Neuronal stem cell (in vitro differentiated cells): ENCODE measurements around the gene LOXL4.

ENCODE experiments used
- DNase-seq: peaks from one replicate; pipeline ENCODE4 v3.0.0-alpha.2; 2013; ENCODE audit warnings: low spot score
- H2AFZ ChIP-seq: one replicate; pipeline ENCODE4 v1.6.1; 2013; ENCODE audit warnings: mild to moderate bottlenecking, low read length, inconsistent platforms
- H2AK5ac ChIP-seq: 2 replicates; pipeline ENCODE4 v1.6.1; 2013; ENCODE audit warnings: low read depth, mild to moderate bottlenecking, inconsistent platforms, low read length, moderate library complexity, mixed read lengths
- H2BK120ac ChIP-seq: 2 replicates; pipeline ENCODE4 v1.6.1; 2013; ENCODE audit warnings: low read depth, mild to moderate bottlenecking, inconsistent platforms, low read length, moderate library complexity, mixed read lengths
- H2BK12ac ChIP-seq: one replicate; pipeline ENCODE4 v1.6.1; 2013; ENCODE audit warnings: low read length, inconsistent platforms
- H2BK15ac ChIP-seq: 2 replicates; pipeline ENCODE4 v1.6.1; 2013; ENCODE audit warnings: mild to moderate bottlenecking, low read length, inconsistent platforms, mixed read lengths
- H2BK5ac ChIP-seq: one replicate; pipeline ENCODE4 v1.6.1; 2013; ENCODE audit warnings: inconsistent platforms, mild to moderate bottlenecking, low read length, moderate library complexity
- H3K14ac ChIP-seq: one replicate; pipeline ENCODE4 v1.6.1; 2013; ENCODE audit warnings: low read length, inconsistent platforms
- H3K18ac ChIP-seq: 2 replicates; pipeline ENCODE4 v1.6.1; 2013; ENCODE audit warnings: low read length, inconsistent platforms
- H3K23ac ChIP-seq: 2 replicates; pipeline ENCODE4 v1.6.1; 2013; ENCODE audit warnings: low read depth, mild to moderate bottlenecking, mixed read lengths, low read length, inconsistent platforms; ENCODE audit not compliant: poor library complexity
- H3K27ac ChIP-seq: replicated peaks from 3 replicates; pipeline ENCODE4 v1.5.1; 2013; ENCODE audit warnings: low read length, inconsistent platforms
- H3K27me3 ChIP-seq, 3 experiments: 2 replicates each; pipeline ENCODE4 v1.6.1; 2013; ENCODE audit warnings: low read length in 3 of 3, mild to moderate bottlenecking in 2 of 3, inconsistent platforms in 1 of 3, low read depth in 1 of 3, mixed read lengths in 1 of 3, moderate library complexity in 1 of 3; ENCODE audit not compliant: control insufficient read depth in 3 of 3, insufficient read depth in 3 of 3
- H3K36me3 ChIP-seq, 2 donors: replicated peaks in 1 of 2; 2 replicates each; pipeline ENCODE4 v1.6.1; 2013; ENCODE audit warnings: low read length in 2 of 2; ENCODE audit not compliant: control insufficient read depth in 2 of 2, insufficient read depth in 2 of 2
- H3K4ac ChIP-seq: 2 replicates; pipeline ENCODE4 v1.6.1; 2013; ENCODE audit warnings: inconsistent platforms, mild to moderate bottlenecking, low read length, moderate library complexity
- H3K4me1 ChIP-seq, 2 donors: 1 replicate in 1 of 2; 2 replicates in 1 of 2; pipeline ENCODE4 v1.6.1; 2013; ENCODE audit warnings: low read length in 2 of 2, low read depth in 1 of 2; ENCODE audit not compliant: control insufficient read depth in 2 of 2, insufficient read depth in 1 of 2
- H3K4me2 ChIP-seq: one replicate; pipeline ENCODE4 v1.6.1; 2013; ENCODE audit warnings: mild to moderate bottlenecking, low read length, inconsistent platforms; ENCODE audit not compliant: insufficient read depth, poor library complexity, severe bottlenecking
- H3K4me3 ChIP-seq, 2 donors: 2 replicates each; pipeline ENCODE4 v1.5.1; 2013; ENCODE audit warnings: low read length in 2 of 2, mild to moderate bottlenecking in 2 of 2, inconsistent platforms in 1 of 2, moderate library complexity in 1 of 2
- H3K79me1 ChIP-seq: one replicate; pipeline ENCODE4 v1.6.1; 2013; ENCODE audit warnings: low read depth, mild to moderate bottlenecking, inconsistent platforms, low read length, moderate library complexity
- H3K9ac ChIP-seq: one replicate; pipeline ENCODE4 v1.6.1; 2013; ENCODE audit warnings: mild to moderate bottlenecking, low read depth, low read length, inconsistent platforms; ENCODE audit not compliant: poor library complexity
- H3K9me3 ChIP-seq, 2 donors: replicated peaks in 1 of 2; 2 replicates each; pipeline versions ENCODE3 to v1.6.1; 2013; ENCODE audit warnings: low read length in 2 of 2, mild to moderate bottlenecking in 2 of 2, inconsistent platforms in 1 of 2, low read depth in 1 of 2, mixed read lengths in 1 of 2, moderate library complexity in 1 of 2; ENCODE audit not compliant: control insufficient read depth in 2 of 2, insufficient read depth in 1 of 2
- H4K8ac ChIP-seq: one replicate; pipeline ENCODE4 v1.6.1; 2013; ENCODE audit warnings: low read depth, mild to moderate bottlenecking, inconsistent platforms, low read length, moderate library complexity
- H4K91ac ChIP-seq: one replicate; pipeline ENCODE4 v1.6.1; 2013; ENCODE audit warnings: low read length, low read depth, mild to moderate bottlenecking, inconsistent platforms; ENCODE audit not compliant: poor library complexity
- WGBS, 2 donors: extraction: QIAGEN DNeasy Blood & Tissue Kit; methylation state at CpG; one replicate each; pipeline ENCODE4 v1.1.7; 2013; ENCODE audit warnings: missing lambda C conversion rate in 2 of 2, mixed read lengths in 1 of 2; ENCODE audit not compliant: insufficient read length in 2 of 2, insufficient replicate concordance in 1 of 2; ENCODE audit errors: extremely low coverage in 2 of 2; 5-methylcytosine and 5-hydroxymethylcytosine counted together

Gene LOXL4

DNA sequence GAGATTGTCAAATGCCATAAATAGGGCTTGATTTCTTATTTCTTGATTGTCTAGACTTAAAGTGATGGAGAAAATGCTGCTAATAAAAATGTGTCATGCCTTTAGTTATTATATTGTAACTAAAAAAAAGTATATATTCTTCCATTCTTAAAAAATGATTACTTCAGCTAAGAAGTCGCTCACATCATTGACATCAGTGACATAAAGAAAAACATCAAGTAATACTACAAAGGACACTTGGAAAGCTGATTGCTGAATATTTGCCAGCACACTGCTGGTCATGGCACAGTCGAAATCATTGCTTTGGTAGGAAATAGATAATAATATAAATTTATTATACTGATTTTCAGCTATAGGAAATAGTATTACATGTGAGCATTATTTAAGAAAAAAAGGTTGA lies 62.6 kb downstream of the LOXL4 start:
- H2BK120ac ChIP-seq, result no peak overlapping the region
- H3K9me3 ChIP-seq, result no peaks in the 10 kb centered on the region
- H3K23ac ChIP-seq, result no peak overlapping the region
- H3K4ac ChIP-seq, result no peak overlapping the region
- no CpG with 5 or more reads among the region's 2 CpGs for WGBS, 2 donors
- no peak overlapping the region for H3K4me2 ChIP-seq
- H3K4me3 ChIP-seq, result no peak overlapping the region
- no peak overlapping the region for H4K8ac ChIP-seq
- no peak overlapping the region for H2BK12ac ChIP-seq
- no peak overlapping the region for H2BK5ac ChIP-seq
- no peak overlapping the region for H3K9ac ChIP-seq
- H3K27me3 ChIP-seq, result no peaks in the 10 kb centered on the region
- H3K4me1 ChIP-seq, result no peaks in the 10 kb centered on the region
- no peak overlapping the region for H3K27ac ChIP-seq
- no peaks in the 10 kb centered on the region for H3K79me1 ChIP-seq
- peaks cover 4 to 27% of the 10 kb centered on the region in 2 donors for H3K36me3 ChIP-seq
- H3K18ac ChIP-seq, result no peak overlapping the region
- no peak overlapping the region for H4K91ac ChIP-seq
- no peak overlapping the region for H2AK5ac ChIP-seq
- H2BK15ac ChIP-seq, result no peak overlapping the region
- DNase-seq, result no peak
- H2AFZ ChIP-seq, result no peak overlapping the region
- H3K14ac ChIP-seq, result no peak overlapping the region

DNA sequence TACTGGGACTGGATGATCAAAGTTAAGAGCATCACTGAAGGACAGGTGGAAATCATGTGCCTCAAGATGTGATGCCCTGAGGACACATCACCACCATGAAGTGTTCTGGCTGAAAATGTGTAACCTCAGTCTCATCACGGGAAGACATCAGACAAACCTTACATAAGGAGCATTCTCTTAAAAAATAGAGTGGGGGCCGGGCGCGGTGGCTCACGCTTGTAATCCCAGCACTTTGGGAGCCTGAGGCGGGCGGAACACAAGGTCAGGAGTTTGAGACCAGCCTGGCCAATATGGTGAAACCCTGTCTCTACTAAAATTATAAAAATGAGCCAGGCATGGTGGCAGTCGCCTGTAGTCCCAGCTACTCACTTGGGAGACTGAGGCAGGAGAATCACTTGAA lies 65.6 kb downstream of the LOXL4 start:
- no peaks in the 10 kb centered on the region for H3K79me1 ChIP-seq
- WGBS, 2 donors, result no CpG with 5 or more reads among the region's 8 CpGs
- H2AFZ ChIP-seq, result no peak overlapping the region
- H3K27ac ChIP-seq, result no peak overlapping the region
- no peak overlapping the region for H2BK15ac ChIP-seq
- no peak overlapping the region for H4K8ac ChIP-seq
- no peak overlapping the region for H3K14ac ChIP-seq
- no peak overlapping the region for H3K23ac ChIP-seq
- no peak overlapping the region for H3K18ac ChIP-seq
- no peaks in the 10 kb centered on the region for H3K4me1 ChIP-seq
- no peak for DNase-seq
- H2BK5ac ChIP-seq, result no peak overlapping the region
- no peak overlapping the region for H2BK120ac ChIP-seq
- no peaks in the 10 kb centered on the region for H3K9me3 ChIP-seq
- H3K9ac ChIP-seq, result no peak overlapping the region
- no peak overlapping the region for H4K91ac ChIP-seq
- H3K4me3 ChIP-seq, result no peak overlapping the region
- no peaks in the 10 kb centered on the region for H3K27me3 ChIP-seq
- no peak overlapping the region for H3K4ac ChIP-seq
- no peak overlapping the region for H2AK5ac ChIP-seq
- H3K36me3 ChIP-seq, result no peaks in the 10 kb centered on the region
- H3K4me2 ChIP-seq, result no peak overlapping the region
- no peak overlapping the region for H2BK12ac ChIP-seq

DNA sequence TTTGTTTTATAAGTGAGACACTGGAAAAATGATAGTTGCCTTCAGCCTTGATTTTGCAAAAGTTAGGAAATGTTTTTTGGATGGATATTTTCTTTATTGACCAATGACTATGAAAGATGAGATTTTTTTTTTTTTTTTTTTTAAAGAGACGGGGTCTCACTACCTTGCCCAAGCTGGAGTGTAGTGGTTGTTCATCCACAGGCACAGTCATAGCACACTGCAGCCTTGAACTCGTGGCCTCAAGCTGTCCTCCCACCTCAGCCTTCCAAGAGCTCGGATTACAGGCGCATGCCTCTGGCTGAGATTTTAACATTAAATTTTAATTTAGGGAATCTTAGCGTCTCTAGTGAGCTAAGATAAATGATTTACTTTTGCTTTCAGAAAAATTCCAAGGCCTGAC lies 66.2 kb downstream of the LOXL4 start:
- Histone ChIP-seq H2AFZ (no peak overlapping the region), H3K27ac (no peak overlapping the region), H2BK120ac (no peak overlapping the region), H3K4me2 (no peak overlapping the region), H2BK15ac (no peak overlapping the region), H2AK5ac (no peak overlapping the region), H3K9ac (no peak overlapping the region), H3K36me3 (no peaks in the 10 kb centered on the region), H3K79me1 (no peaks in the 10 kb centered on the region), H4K91ac (no peak overlapping the region), H3K4ac (no peak overlapping the region), H3K9me3 (no peaks in the 10 kb centered on the region), H3K4me3 (no peak overlapping the region), H3K4me1 (no peaks in the 10 kb centered on the region), H2BK5ac (no peak overlapping the region), H3K18ac (no peak overlapping the region), H3K14ac (no peak overlapping the region), H4K8ac (no peak overlapping the region), H2BK12ac (no peak overlapping the region), H3K23ac (no peak overlapping the region), H3K27me3 (no peaks in the 10 kb centered on the region)
- no peak for DNase-seq
- no CpG with 5 or more reads among the region's 5 CpGs for whole genome bisulfite sequencing, 2 donors
